HUES64 (cell line): Measurements from ENCODE around the gene EPS8L2.

Experiments
- H3K27ac ChIP-seq: 2 replicates; pipeline ENCODE4 v1.7.0; 2013; ENCODE audit warnings: low read depth, low read length, inconsistent platforms
- H3K27me3 ChIP-seq: 2 replicates; pipeline ENCODE4 v1.6.1; 2013; ENCODE audit warnings: mild to moderate bottlenecking, low read length; ENCODE audit not compliant: insufficient read depth
- H3K36me3 ChIP-seq: 2 replicates; pipeline ENCODE4 v1.6.1; 2013; ENCODE audit warnings: mild to moderate bottlenecking, low read length; ENCODE audit not compliant: insufficient read depth
- H3K4me1 ChIP-seq: 2 replicates; pipeline ENCODE4 v1.6.1; 2013; ENCODE audit warnings: mild to moderate bottlenecking, low read length, moderate library complexity; ENCODE audit not compliant: insufficient read depth
- H3K4me3 ChIP-seq: 2 replicates; pipeline ENCODE4 v1.5.1; 2013; ENCODE audit warnings: mild to moderate bottlenecking, low read length, moderate library complexity
- H3K9ac ChIP-seq: 2 replicates; pipeline ENCODE4 v1.6.1; 2013; ENCODE audit warnings: mild to moderate bottlenecking, low read depth, low read length
- H3K9me3 ChIP-seq: 2 replicates; pipeline ENCODE4 v1.6.1; 2013; ENCODE audit warnings: low read depth, low read length; ENCODE audit not compliant: insufficient read depth
- WGBS: fragments of 150-250, 120-280 bp; methylation state at CpG from one replicate; pipeline ENCODE4 v1.1.7; 2013; ENCODE audit warnings: missing lambda C conversion rate; 5-methylcytosine and 5-hydroxymethylcytosine counted together

EPS8L2 gene

DNA sequence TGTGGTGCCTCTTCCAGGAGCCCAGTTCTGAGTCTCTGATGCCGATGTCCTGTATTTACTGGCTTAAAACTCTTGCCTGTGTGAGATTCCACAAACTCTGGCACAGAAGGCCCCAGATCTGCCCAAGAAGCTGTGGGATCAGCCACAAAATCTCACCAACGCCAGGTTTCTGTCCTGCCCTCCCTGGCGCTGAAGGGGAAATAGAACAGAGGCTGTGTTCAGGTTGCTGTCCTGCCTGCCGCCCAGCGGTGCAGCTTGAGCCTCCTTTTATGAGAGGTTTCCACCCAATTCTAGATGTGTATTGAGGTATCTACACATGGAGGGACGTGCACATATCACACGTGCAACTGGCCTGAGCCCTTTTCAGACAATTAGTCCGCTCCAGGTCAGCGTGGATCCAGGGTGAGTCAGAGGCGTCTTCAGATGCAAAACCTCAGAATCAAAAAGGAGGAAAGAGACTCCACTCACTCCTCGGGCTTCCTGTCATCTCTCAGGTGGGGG, 8.2 kb upstream of the EPS8L2 start:
- Histone ChIP-seq H3K4me1 (peaks cover 25% of the 10 kb centered on the region), H3K27me3 (no peaks in the 10 kb centered on the region), H3K4me3 (no peak overlapping the region), H3K9ac (peak overlapping the region; percentile 12; the same call in 1 of the 2 replicates), H3K36me3 (no peaks in the 10 kb centered on the region), H3K27ac (peak overlapping the region; percentile 72), H3K9me3 (no peaks in the 10 kb centered on the region)
- WGBS, result 57% methylated on average over 11 of the region's 11 CpGs

DNA sequence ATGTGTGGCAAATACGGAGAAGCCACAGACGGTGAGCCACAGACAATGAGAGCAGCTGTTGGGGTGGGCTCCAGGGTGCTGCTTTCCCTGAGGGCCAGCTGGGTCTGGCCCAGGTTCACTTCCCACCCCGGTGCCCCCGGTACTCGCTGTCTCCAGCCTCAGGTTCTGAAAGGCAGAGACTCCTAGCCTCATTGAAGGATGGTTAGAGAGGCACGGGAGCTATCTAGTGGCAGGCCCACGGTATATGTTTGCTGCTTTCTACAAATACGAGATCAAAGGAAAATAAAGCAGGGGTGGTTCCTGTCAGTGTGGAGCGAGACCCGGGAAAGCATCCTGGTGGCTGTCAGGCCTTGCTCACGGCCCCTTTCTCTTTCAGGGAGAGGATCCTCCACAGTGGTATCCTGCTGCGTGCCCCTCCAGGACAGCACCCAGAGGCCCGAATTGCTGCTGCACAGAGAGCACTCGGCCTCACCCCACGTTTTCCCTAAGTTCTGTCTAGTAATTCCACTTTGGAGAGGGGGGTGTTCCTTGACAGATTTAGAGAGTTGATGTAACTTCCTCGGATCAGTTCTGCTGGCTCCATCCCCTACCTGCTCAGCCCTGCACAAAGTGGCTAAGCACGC, 7.4 kb upstream of the EPS8L2 start:
- WGBS, result 72% methylated on average over 17 of the region's 17 CpGs
- Histone ChIP-seq H3K36me3 (no peaks in the 10 kb centered on the region), H3K9ac (no peak overlapping the region), H3K4me1 (peaks cover 18% of the 10 kb centered on the region), H3K9me3 (no peaks in the 10 kb centered on the region), H3K27me3 (no peaks in the 10 kb centered on the region), H3K27ac (no peak overlapping the region), H3K4me3 (no peak overlapping the region)

DNA sequence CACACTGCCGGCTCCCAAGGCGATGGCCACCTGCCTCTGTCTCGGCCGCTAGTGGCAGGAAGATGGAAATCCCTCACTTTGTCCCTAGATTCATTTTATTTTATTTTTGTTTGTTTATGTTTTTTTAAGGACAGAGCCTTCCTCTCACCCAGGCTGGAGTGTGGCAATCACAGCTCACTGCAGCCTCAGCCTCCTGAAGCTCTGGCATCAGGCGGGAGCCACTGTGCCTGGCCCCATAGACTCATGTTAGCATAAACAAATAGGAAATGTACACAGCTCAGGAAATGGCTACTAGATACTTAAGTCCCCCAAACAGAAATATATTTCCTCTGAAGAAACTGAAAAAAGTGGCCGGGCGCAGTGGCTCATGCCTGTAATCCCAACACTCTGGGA, 6.9 kb upstream of the EPS8L2 start:
- Histone ChIP-seq H3K9me3 (no peaks in the 10 kb centered on the region), H3K9ac (no peak overlapping the region), H3K36me3 (no peaks in the 10 kb centered on the region), H3K4me3 (no peak overlapping the region), H3K27ac (no peak overlapping the region), H3K27me3 (no peaks in the 10 kb centered on the region), H3K4me1 (peaks cover 17% of the 10 kb centered on the region)
- 87% methylated on average over 7 of the region's 7 CpGs for WGBS

DNA sequence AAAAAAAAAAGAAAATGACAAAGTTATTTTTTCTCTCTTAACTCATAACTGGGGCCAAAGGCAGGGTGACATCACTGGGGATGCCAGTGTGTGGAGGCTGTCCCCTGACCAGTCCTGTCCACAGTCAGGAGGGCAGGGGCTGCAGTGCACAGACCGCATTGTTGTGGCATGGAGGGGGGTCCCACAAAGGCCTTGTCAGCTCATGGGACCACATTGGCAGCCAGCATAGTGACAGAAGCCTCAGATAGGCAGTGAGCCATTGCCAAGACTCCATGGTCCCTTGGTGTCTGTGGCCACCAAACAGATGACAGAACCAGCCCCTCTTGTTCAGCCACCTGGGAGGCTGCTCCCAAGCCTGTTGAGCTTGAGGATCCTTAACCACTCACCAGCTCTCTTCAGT, 6.3 kb upstream of the EPS8L2 start:
- Histone ChIP-seq H3K9me3 (no peaks in the 10 kb centered on the region), H3K27me3 (no peaks in the 10 kb centered on the region), H3K4me1 (peaks cover 17% of the 10 kb centered on the region), H3K9ac (no peak overlapping the region), H3K4me3 (no peak overlapping the region), H3K36me3 (no peaks in the 10 kb centered on the region), H3K27ac (no peak overlapping the region)
- WGBS, result 95% methylated on average over 1 of the region's 1 CpG

DNA sequence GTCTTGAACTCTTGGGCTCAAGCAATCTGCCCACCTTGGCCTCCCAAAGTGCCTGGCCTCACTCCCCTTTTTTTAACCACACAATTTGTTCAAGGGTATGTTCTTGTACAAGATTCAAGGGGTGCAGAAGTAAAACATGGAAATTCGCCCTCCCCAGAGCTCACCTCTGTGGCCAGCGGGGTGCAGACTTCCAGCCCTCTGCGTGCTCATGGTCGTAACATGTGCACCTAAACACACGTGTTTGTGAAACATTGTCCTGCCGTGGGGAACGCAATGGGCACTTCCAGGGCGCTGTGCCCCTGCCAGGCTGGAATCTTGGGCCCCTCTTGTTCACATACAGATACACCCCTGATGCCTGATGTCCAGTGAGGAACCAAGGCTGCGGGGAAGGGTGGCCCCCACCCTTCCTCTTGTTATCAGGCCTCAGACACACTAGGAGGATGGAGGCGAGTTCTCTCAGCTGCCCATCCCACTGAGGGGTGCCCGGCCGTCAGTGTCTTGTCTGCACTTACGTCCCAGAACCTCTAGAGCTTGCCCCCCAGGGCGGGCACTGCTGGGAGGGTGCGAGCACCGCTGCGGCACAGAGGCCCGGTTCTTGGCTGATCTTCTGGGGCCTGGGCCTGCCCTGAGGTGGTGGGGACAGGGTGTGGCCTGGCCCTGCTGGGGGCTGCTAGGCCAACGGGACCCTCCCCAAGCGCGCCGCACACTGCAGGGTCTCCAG, 4.1 kb upstream of the EPS8L2 start:
- 94% methylated on average over 22 of the region's 22 CpGs for WGBS
- H3K27ac ChIP-seq, result no peak overlapping the region
- no peaks in the 10 kb centered on the region for H3K9me3 ChIP-seq
- peaks cover 21% of the 10 kb centered on the region for H3K4me1 ChIP-seq
- peaks cover 8% of the 10 kb centered on the region for H3K27me3 ChIP-seq
- H3K36me3 ChIP-seq, result no peaks in the 10 kb centered on the region
- H3K9ac ChIP-seq, result no peak overlapping the region
- H3K4me3 ChIP-seq, result no peak overlapping the region

DNA sequence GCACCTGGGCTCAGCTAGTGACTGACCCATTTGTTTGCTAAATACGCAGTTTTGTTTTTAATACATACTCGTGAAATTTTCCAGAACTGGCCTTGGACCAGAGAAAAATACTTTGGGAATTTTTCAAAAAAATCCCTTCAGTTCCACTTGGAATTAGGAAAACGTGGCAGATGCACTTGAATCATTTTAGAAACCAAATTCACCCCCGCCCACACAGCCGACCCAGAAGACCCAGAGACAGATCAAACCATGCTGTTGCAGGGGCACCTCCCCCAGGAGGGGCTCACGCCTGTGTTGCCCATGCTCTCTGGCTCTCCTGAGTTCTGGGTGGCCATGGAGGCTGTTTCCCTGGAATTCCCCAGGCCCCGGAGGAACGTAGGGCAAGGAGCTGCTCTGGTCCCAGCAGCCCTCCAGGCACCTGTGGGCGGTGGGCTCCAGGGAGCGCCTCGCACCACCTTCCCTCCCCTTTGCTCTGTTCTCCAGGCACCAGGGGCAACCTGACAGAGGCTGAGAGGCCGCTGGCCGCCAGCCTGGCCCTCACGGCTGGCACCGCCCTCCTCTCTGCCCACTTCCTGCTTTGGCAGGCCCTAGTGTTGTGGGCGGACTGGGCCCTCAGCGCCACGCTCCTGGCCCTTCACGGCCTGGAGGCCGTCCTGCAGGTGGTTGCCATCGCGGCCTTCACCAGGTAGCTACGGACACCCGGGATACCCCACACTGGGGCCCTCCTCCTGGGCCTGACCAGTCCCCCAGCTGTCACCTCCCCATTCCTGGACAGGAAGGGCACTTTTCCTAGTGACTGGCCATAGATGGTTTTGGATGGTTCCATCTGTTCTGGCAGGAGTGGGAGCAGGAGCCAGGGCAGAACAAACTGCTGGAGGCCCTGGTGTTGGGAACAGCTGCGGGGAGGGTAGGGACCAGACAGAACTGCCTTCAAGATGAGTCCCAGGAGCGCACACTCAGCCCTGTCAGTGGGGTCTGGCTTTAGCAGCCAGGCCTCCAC, 3.3 kb upstream of the EPS8L2 start:
- H3K4me3 ChIP-seq, result no peak overlapping the region
- no peaks in the 10 kb centered on the region for H3K9me3 ChIP-seq
- H3K36me3 ChIP-seq, result no peaks in the 10 kb centered on the region
- peaks cover 8% of the 10 kb centered on the region for H3K27me3 ChIP-seq
- H3K9ac ChIP-seq, result no peak overlapping the region
- no peak overlapping the region for H3K27ac ChIP-seq
- H3K4me1 ChIP-seq, result peaks cover 22% of the 10 kb centered on the region
- WGBS, result 91% methylated on average over 26 of the region's 26 CpGs

DNA sequence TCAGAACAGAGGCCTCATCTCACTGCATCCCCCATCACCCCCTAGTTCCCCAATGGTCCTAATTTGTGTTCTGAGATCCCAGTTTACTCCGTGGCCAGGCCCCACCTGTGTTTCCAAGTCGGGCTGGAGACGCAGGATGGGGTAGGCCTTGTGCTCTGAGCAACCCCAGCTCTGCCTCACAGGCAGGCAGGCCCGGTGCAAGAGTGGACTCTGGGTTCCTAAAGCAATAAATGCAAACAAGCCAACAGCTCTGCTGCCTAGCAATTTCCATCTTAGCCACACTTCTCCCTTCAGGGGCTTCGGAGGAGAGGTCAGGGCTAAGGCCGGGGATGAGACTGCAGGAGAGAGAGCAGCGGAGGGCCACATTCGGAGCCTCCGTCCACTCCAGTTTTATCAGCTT, 2.5 kb upstream of the EPS8L2 start:
- no peak overlapping the region for H3K27ac ChIP-seq
- H3K36me3 ChIP-seq, result no peaks in the 10 kb centered on the region
- no peak overlapping the region for H3K4me3 ChIP-seq
- H3K9me3 ChIP-seq, result no peaks in the 10 kb centered on the region
- peaks cover 8% of the 10 kb centered on the region for H3K27me3 ChIP-seq
- 93% methylated on average over 9 of the region's 9 CpGs for WGBS
- H3K4me1 ChIP-seq, result peaks cover 17% of the 10 kb centered on the region
- no peak overlapping the region for H3K9ac ChIP-seq

DNA sequence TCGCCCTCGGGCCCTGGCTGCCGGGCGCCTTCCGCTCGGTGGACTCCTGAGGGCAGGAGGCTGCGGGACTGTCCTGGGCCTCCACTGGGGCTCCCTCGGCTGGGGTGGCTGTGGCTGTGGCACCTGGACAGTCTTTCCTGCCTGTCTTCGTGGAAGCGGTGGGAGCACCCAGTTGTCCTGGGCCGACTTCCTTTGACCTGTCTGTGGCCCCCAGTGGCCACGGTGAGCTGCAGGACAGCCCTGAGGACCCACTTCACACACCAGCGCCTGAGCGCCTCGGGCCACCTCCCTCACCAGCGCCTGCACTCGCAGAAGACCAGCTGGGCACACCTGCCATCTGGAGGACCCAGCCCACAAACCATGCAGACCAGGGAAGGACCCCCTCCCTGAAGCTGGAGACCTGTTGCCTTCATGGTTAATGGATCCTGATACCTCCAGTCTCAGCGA, 1.8 kb upstream of the EPS8L2 start:
- no peak overlapping the region for H3K27ac ChIP-seq
- no peak overlapping the region for H3K9ac ChIP-seq
- no peak overlapping the region for H3K4me3 ChIP-seq
- no peaks in the 10 kb centered on the region for H3K36me3 ChIP-seq
- H3K4me1 ChIP-seq, result peaks cover 14% of the 10 kb centered on the region
- H3K9me3 ChIP-seq, result no peaks in the 10 kb centered on the region
- 96% methylated on average over 18 of the region's 18 CpGs for WGBS
- peaks cover 8% of the 10 kb centered on the region for H3K27me3 ChIP-seq

DNA sequence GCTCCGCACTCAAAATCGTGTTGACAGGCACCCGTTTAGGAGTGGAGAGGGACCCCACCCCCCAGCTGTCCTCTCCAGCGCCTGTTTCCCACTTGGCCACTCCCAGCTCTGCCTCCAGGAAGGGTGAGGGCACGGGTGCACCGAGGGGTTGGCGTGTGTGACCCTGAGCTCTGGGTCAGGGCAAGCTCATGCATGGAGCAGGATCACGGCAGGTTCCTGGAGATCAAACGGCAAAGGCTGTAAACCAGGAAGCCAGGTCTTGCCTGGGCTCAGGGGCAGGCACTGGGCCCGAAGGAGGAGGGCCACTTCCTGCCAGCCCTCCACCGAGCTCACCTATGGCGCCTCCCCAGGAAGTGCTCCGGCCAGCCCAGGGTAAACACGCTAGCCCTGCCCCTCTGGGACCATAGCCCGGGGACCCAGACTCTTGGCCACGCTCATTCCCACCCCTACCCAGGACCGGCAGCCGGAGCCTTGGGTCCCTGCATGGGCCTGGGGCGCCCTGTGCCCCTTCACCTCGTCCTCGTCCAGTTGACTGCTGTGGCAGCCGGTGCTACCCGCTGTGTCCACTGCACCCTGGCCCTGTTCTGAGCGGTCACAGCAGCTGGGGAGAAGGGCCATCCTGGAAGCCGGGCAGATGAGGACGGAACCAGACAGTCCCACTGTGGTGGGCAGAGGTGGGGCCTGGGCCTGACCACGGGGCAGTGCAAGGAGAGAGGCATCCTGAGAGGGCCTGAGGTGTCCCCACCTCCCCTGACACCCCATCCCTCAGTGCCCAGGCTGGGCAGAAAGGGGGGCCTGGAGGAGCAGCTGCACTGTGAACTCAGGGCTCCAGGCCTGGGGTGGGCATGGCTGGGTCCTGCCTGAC, 1.0 kb upstream of the EPS8L2 start:
- H3K27ac ChIP-seq, result no peak overlapping the region; the same call in 1 of the 2 replicates
- H3K4me1 ChIP-seq, result peaks cover 20% of the 10 kb centered on the region
- peak overlapping the region; percentile 27; the same call in 1 of the 2 replicates for H3K4me3 ChIP-seq
- H3K36me3 ChIP-seq, result no peaks in the 10 kb centered on the region
- H3K27me3 ChIP-seq, result peaks cover 8% of the 10 kb centered on the region
- no peak overlapping the region; the same call in 1 of the 2 replicates for H3K9ac ChIP-seq
- 83% methylated on average over 27 of the region's 27 CpGs for WGBS
- H3K9me3 ChIP-seq, result no peaks in the 10 kb centered on the region

DNA sequence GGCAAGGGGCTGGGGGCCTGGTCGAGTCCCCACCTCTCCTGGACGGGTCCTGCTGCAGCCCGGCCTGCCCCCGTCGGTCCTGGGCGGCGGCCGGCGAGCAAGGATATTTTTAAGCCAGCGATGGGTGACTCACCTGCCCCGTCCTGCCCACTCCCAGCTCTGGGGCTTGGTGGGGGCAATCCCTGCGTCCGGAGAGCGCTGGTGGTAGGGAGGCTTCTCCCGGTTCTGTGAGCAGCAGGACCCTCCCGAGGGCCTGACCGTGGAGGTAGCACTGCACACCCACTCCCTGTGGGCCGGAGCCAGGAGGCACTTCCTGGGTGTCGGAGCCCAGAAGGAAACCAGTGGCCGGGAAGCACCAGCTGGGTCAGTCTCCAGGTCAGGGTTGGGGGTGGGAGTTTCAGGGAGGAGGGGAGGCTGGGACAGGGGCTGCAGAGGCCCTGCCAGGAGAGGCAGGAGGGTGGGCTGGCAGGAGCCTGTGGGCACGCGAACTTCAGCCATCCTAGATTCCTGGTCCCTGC, 467 bp downstream of the EPS8L2 start:
- 11% methylated on average over 22 of the region's 22 CpGs for WGBS
- Histone ChIP-seq H3K4me1 (peaks cover 20% of the 10 kb centered on the region), H3K9ac (peak overlapping the region; percentile 52; the same call in 1 of the 2 replicates), H3K27me3 (peaks cover 8% of the 10 kb centered on the region), H3K4me3 (peak overlapping the region; percentile 60), H3K27ac (no peak overlapping the region), H3K36me3 (no peaks in the 10 kb centered on the region), H3K9me3 (no peaks in the 10 kb centered on the region)
